Kidney tubule cell (primary cell): ENCODE measurements around the gene LUC7L3.
A peak's percentile ranks its signal among the peaks of the same experiment; 100 is the strongest.
"Not testable (repeated sequence)": the region's sequence is repeated elsewhere in the genome, so short reads cannot be mapped to it uniquely, and the experiment has no call there.

Experiments used
- DNase-seq: peaks from one replicate; pipeline ENCODE4 v3.0.0-alpha.2; 2018; ENCODE audit warnings: low spot score

The LUC7L3 gene

GRCh38 chr17:50686494-50687199, 32.8 kb upstream of the LUC7L3 start:
- peak; percentile 87 for DNase-seq

DNA sequence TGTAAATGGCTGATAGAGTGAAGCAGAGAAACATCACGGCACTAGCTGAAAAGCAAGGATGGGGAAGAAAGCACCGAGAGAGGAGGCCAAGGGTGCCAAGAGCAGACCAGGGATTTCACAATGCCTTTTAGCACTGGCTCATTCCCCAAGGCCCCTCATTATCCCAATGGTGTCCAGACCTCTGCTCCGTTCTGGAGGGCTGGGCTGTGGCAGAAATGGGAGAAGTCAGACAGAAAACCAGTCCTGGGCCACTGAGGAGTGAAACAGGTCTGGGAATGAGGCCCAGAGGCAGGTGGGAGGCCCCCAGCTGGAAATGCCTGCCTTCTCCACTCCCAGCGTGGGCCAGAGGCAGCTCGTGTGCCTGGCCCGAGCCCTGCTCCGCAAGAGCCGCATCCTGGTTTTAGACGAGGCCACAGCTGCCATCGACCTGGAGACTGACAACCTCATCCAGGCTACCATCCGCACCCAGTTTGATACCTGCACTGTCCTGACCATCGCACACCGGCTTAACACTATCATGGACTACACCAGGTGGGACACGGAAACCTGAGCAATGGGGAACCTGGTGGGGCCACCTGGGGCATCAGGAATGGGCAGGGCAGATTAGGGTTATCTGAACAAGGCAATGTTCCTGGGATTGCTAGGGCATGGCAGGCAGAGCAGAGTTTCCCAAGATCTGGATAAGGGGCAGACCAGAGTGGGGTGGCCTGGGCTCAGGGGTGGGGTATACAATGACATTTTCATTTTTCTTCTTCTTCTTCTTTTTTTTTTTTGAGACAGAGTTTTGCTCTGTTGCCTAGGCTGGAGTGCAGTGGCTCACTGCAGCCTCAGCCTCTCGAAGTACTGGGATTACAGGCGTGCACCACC, 32.0 kb upstream of the LUC7L3 start:
- DNase-seq, result no peak

GRCh38 chr17:50688245-50688644, 31.2 kb upstream of the LUC7L3 start:
- peak; percentile 82 for DNase-seq

DNA sequence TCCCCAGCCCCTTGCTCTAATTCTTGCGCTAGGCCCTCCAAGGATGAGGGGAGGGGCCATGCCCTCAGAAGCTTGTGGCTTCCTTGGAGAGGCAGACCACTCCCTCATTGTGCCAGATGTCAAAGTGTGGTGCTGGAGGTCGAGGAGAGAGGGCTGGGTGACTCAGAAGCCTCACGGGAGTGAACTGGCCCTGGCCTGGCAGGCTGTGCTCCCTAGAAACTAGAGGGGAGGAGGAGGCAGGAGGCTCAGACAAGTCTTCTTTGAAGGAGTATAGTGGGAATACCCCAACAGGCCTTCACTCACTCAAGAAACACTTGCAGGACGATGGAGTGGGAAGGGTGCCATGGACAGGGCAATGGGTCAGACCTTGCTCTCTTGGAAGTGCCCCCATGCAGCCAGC, 30.2 kb upstream of the LUC7L3 start:
- peak; percentile 75 for DNase-seq

- no peak for DNase-seq
Observed at GRCh38 chr17:50689956-50690886, 29.2 kb upstream of the LUC7L3 start.

DNA sequence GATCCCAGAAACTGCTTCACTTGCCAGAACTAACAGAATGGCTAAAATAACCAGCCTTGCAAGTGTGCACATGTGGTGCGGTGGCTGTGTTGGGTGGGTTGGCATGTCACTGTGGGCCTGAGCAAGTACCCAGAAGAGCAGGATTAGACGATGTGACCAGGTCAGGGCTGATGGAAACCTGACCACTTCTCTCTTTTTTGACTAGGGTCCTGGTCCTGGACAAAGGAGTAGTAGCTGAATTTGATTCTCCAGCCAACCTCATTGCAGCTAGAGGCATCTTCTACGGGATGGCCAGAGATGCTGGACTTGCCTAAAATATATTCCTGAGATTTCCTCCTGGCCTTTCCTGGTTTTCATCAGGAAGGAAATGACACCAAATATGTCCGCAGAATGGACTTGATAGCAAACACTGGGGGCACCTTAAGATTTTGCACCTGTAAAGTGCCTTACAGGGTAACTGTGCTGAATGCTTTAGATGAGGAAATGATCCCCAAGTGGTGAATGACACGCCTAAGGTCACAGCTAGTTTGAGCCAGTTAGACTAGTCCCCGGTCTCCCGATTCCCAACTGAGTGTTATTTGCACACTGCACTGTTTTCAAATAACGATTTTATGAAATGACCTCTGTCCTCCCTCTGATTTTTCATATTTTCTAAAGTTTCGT, 28.4 kb upstream of the LUC7L3 start:
- no peak for DNase-seq

- no peak for DNase-seq
Observed at GRCh38 chr17:50691550-50692447, 27.6 kb upstream of the LUC7L3 start.

DNA sequence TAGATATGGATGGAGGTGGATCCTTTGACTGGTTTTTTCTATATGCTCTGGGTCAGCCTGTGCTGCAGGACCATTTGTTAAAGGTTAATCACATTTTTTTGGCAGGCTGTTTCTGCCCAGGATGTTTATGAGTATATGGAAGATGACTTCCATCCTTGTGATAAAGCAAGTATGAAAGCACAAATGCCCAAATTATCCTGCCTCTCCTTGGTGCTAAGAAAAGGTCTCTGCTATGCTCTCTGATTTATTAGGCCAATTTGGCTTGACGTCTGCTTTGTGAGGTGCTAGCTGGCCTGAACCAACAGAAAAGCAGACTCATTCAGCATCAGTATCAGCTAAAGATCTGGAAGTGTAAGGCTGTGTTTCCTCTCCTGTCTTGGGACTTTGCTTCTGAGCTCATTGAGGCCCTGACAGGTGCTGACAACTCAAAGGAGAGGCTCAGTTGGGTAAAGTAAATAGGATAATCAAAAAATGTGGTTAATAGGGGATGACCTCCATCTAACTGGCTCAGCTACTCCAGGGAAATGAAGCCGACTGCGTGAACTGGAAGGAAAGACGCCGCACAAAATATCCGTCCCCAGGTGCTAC, 26.9 kb upstream of the LUC7L3 start:
- no peak for DNase-seq

GRCh38 chr17:50693036-50693682, 26.2 kb upstream of the LUC7L3 start:
- DNase-seq, result peak; percentile 67

GRCh38 chr17:50696365-50696879, 23.0 kb upstream of the LUC7L3 start:
- DNase-seq, result no peak

GRCh38 chr17:50697062-50697461, 22.3 kb upstream of the LUC7L3 start:
- peak; percentile 65 for DNase-seq

DNA sequence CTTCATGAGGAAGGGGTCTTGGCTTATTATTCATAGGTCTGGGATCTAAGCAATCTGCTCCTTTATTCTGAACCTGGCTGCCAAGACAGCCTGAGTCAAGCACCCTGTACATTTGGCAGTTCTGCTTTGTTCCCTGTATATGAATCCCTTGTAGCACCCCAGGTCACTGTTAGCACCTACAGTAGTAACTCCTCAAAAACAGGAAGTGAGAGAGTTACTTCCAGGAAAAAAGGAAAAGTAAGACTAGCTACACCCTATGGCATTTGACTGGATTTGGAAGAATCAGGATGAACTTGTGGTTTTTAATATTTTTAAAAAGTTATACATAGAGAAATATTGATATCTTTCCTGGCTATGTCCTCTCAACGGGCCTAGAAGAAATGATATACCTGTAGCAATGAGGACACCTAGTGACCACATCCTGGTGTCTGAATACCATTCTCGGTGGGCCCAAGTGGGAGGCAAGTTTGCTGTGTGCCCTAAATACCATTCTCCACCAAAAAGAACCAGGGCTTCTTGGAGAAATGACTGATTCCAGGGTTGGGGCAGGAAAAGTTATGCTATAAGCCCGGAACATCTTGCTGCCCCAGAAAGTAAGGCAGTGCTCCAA, 21.6 kb upstream of the LUC7L3 start:
- DNase-seq, result no peak

GRCh38 chr17:50699410-50699809, 20.0 kb upstream of the LUC7L3 start:
- no peak for DNase-seq

DNA sequence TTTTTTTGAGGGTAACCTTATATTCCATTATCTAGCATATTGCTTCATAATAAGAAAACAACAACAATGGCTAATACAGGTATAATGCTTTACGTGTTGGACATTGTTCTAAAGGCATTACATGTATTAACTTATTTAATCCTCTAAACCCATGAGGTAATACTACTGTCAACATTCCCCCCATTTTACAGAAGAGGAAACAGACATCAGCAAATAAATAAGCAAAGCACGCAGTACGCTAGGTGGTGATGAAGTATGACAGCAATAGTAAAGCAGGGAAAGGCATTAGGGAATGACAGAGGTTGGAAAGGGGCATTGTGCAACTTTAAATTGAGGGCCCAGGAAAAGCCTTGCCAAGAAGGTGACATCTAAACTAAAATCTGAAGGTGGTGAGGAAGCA, 16.2 kb upstream of the LUC7L3 start:
- no peak for DNase-seq

GRCh38 chr17:50707289-50708049, 11.9 kb upstream of the LUC7L3 start, which contains the start of gene ANKRD40:
ANKRD40 (minus strand) TSS chr17:50707914; CDS start chr17:50707654, 260 bp downstream.
- peak; percentile 94 for DNase-seq

DNA sequence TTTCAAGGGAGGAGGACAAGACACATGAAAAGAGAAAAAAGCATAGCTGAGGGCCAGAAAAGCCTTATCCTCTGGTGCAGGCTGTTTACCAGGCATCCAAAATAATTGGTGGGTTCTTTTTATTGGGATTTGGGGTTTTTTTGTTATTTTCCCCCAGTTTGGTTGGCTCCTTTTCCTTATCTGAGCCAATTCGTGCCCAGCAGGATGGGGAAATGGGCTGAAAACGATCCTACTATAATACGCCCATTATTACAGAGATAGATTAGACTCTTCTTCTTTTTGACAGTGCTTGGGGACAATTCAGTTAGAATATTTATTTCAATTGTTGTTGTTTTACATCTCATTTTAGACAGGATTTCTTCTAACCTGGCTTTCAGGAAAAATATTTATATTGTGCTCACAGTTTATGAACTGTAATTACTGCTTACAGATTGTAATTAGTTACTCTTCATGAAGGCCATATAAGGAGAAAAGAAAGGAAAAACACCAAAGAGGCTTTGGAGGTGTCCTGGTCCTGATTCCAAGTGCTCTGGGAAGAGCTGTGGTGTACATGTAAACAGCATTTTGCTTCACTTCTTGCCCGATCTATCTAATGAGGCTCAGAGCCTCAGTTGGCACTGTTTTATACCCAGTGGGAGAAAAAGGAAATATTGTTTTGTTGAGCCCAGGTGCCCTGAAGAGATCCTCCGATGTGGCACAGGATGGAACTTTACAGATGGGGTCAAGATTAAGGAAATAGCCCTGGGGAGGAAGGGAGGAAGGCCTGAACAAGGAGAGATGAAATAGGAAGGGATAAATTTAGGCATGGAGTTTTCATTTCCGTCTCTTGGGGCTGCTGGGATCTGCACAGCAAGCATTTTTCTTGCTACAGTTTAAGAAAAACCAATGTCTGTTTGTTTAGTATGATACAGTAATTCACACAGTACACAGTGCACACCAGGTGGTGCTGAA, 11.1 kb upstream of the LUC7L3 start:
- peak; percentile 38 for DNase-seq

GRCh38 chr17:50709053-50709452, 10.3 kb upstream of the LUC7L3 start:
- not testable (repeated sequence) for DNase-seq
